ENCODE data around the gene LRRN4.

Gene LRRN4

DNA sequence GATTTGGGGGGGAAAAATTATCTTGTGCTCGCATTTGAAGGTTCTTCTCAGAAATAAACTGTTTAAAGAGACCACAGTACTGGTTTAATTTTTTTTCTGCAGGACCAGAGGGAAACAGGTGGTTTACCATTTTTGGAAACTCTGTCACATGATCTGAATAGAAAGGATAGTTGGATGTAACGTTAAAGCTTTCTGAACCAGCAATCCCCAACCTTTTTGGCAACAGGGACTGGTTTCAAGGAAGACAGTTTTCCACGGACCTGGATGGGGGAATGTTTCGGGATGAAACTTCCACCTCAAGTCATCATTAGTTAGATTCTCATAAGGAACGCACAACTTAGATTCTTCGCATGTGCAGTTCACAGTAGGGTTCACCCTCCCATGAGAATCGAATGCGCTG, 53.0 kb downstream of the LRRN4 start:
- no peak for DNase-seq (ENCODE audit: low spot score)
- TF ChIP-seq, protein P1, sequence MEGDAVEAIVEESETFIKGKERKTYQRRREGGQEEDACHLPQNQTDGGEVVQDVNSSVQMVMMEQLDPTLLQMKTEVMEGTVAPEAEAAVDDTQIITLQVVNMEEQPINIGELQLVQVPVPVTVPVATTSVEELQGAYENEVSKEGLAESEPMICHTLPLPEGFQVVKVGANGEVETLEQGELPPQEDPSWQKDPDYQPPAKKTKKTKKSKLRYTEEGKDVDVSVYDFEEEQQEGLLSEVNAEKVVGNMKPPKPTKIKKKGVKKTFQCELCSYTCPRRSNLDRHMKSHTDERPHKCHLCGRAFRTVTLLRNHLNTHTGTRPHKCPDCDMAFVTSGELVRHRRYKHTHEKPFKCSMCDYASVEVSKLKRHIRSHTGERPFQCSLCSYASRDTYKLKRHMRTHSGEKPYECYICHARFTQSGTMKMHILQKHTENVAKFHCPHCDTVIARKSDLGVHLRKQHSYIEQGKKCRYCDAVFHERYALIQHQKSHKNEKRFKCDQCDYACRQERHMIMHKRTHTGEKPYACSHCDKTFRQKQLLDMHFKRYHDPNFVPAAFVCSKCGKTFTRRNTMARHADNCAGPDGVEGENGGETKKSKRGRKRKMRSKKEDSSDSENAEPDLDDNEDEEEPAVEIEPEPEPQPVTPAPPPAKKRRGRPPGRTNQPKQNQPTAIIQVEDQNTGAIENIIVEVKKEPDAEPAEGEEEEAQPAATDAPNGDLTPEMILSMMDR (IDR thresholded peaks at IDR 0.05; ENCODE audit: extremely low read depth, missing control alignments): no peak

DNA sequence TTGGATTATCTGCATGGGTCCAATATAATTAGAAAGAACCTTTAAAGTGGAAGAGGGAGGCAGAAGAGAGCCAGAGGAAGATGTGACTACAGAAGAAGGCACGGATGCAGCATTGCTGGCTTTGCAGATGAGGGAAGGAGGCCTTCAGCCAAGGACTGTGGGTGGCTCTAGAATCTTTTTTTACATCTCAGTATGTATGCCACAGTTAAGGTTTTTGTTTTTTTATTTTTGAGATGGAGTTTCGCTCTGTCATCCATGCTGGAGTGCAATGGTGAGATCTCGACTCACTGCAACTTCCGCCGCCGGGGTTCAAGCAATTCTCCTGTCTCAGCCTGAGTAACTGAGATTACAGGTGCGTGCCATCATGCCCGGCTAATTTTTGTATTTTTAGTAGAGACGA, 54.1 kb downstream of the LRRN4 start:
- TF ChIP-seq, protein P1 (IDR thresholded peaks at IDR 0.05; ENCODE audit: extremely low read depth, missing control alignments): no peak
- DNase-seq (ENCODE audit: low spot score): no peak

DNA sequence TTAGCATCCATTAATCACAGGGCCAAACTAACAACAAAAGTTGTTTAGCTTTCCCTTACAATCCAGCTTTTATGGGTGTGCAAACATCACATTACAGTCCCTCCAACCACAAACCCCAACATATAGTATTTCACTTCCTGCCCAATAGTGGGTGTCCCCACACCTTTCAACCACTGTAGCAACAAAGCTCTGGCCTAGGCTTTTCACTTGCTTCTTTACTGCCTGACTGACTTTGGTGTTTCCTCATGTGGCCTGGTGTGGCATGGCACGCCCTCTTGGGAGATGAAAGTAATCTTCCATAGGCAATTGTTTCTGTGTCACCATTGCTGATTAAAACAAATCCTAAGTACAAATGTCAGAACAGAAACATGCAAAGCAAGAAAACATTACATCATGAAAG, 57.1 kb downstream of the LRRN4 start:
- peak; percentile 65 for DNase-seq (ENCODE audit: low spot score)
- TF ChIP-seq, protein P1 (IDR thresholded peaks at IDR 0.05; ENCODE audit: extremely low read depth, missing control alignments): no peak

DNA sequence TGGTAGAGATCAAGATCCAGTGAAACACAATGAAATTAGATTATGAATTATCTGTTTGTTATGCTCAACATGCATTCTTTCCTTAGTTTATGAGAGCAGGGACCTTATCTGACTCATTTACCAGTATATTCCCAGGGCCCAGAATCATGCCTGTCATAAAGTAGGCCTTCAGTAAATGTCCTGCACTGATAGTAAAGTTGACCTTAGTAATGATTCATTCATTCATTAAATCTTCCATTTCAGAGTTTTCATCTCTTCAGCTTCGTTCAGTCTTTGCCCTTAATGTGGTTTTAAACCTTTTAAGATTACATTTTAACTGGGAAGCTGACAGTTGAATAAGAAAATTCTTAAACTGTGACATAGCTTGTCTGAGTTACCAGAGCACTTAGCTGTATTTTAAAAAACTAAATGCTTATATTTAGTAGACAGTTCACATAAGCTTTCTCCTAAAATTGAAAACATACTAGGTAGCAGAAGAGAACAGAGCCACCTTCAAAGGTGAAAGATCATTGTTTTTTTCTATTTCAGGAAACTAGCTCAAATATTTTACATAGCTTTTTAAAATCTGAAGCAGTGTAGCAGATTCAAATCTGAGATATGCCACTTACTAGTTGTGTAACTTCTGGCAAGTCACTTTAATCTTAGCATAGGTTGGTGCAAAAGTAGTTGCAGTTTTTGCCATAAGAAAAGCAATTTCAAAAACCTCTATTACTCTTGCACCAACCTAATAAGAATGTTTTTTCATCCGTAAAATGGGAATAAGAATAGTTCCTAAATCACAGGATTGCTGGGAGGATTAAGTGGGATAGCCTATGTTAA, 62.0 kb downstream of the LRRN4 start:
- TF ChIP-seq, protein P1 (IDR thresholded peaks at IDR 0.05; ENCODE audit: extremely low read depth, missing control alignments): no peak
- no peak for DNase-seq (ENCODE audit: low spot score)

DNA sequence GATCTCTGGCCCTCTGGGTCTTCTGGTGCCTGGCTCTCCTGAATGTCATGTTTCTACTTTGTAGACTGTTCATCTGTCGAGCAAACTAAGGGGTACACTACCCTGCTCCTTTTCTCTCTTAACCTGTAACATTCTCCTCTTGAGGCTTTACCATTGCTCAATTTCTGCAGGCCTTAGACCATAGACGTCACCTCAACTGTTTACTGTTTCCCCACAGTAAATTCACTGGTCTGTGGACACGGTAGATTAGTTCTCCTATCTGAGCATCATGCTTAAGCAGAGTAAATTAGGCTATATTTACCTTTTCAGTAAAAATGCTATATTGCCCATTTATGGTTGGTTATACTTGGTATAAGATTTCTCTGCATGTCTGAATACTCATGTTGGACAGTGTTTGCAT, 62.9 kb downstream of the LRRN4 start:
- DNase-seq (ENCODE audit: low spot score): no peak
- TF ChIP-seq, protein P1 (IDR thresholded peaks at IDR 0.05; ENCODE audit: extremely low read depth, missing control alignments): no peak

Data from GM20000 (cell line).